Right lobe of liver (tissue), 4 donors: ENCODE measurements around the gene HIBADH.

Experiments used
- CTCF ChIP-seq, 4 donors: fragments of 200-600 bp in 3 of 4; fragments of 450-650 bp in 1 of 4; IDR thresholded peaks; one replicate each; pipeline versions ENCODE4 v1.5.1 to v1.8.0; 2016 to 2022; ENCODE audit warnings: antibody characterized with exemption in 4 of 4, mild to moderate bottlenecking in 2 of 4
- POLR2A ChIP-seq: fragments of 450-650 bp; IDR thresholded peaks from one replicate; pipeline ENCODE4 v1.6.1; 2017; ENCODE audit warnings: antibody characterized with exemption, mild to moderate bottlenecking
- donor health status: DM: no; HTN: no; CAD: no.
- donor health status: DM: no; HTN: no; CAD: no.
- donor health status: DM: no; HTN: yes; CAD: no.

GRCh38 chr7:27522566-27522965 is 140.1 kb downstream of the HIBADH start:
- TF ChIP-seq CTCF (IDR thresholded peaks at IDR 0.05) (no peak), POLR2A (no peak)
